Right ventricle myocardium superior (tissue), 1 donor: ENCODE measurements around the gene HYAL1. TPM values are rescaled to one million over a fixed set of nuclear protein-coding genes. Genes with fewer than 3 reads are reported as not detected.

Experiments used
- ATAC-seq: fragments of 200-7000 bp; cut with Tn5 transposase; one replicate; pipeline ENCODE4 v1.9.1; 2020; ENCODE audit warnings: mild to moderate bottlenecking; ENCODE audit not compliant: poor library complexity
- DNase-seq: peaks from one replicate; pipeline ENCODE4 v3.0.0-alpha.2; 2020
- intact Hi-C: fragments of 100-400 bp; cut with DNase I; formaldehyde crosslinking; loops from one replicate; pipeline ENCODE4 v1.11.2; 2022
- total RNA-seq: library from RNA; stranded (reverse); fragmentation: NEBNext Ultra II Directional; extraction: Animal tissue kit (Norgen Biotek cat#: 25700); gene quantifications from one replicate; pipeline ENCODE4 v1.2.1, GENCODE V29; 2021
- donor health status: DM: no; HTN: yes; CAD: no; lungs with severe emphysema.

HYAL1 gene
- total RNA-seq, 1 donor from 2014 or later, result 66.5 TPM

- intact Hi-C loops, result no loop called here
- peak; percentile 75 for DNase-seq
Measured at GRCh38 chr3:50256978-50257890, 46.1 kb downstream of the HYAL1 start.

DNA sequence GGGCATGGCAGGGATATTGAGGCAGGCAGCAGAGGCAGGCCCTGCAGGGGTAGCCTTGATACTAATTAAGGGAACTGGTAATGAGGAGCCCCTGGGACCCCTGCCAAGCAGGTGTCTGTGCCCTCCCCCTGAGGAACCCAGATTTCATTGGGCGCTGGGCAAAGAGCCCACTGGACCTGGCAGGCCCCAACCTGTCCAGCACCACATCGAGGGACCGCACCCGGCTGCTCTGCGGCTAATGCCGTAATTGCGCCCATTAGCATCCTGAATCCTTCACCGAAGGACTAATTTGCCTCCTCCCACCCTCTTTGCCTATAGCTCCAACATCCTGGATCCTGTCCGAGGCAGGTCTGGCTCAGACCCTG, 48.1 kb downstream of the HYAL1 start:
- DNase-seq (no peak), ATAC-seq (no peak)
- intact Hi-C loops, result no loop called here

More at GRCh38 chr3:50256978-50257890, 46.1 kb downstream of the HYAL1 start:
- ATAC-seq, result no peak

DNA sequence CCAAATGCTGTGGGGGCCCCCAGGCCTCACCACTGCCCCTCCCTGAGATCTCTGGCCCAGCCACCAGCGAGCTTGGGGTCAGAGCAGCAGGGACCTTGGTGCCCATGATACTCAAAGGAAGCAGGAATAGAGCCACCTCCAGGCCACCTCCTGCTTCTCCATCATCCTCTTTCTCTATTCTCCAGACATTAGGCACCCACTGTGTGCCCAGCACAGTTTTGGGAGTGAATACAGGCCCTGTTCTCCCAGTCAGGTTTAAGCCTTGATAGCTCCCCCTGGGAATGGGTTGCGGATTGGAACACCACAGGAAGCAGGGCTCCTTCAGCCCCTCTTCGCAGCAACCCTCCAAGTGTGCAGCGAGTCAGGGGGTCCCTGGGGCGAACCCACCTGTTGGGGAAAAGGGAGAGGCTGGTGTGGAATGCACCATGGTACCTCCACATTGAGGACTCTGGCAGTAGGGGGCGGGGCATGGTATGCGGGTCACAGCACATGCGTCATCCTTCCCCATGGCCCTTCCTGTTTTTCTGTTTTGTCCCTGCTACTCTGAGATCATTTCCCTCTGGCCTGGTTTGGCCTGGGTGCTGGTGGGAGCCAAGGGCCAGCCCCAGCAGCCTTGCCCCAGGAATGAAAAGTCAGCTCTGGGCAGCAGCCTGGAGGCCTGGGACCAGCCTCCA, 48.7 kb downstream of the HYAL1 start:
- DNase-seq, result peak; percentile 85
- intact Hi-C loops, result no loop called here
- peak; percentile 53 for ATAC-seq

DNA sequence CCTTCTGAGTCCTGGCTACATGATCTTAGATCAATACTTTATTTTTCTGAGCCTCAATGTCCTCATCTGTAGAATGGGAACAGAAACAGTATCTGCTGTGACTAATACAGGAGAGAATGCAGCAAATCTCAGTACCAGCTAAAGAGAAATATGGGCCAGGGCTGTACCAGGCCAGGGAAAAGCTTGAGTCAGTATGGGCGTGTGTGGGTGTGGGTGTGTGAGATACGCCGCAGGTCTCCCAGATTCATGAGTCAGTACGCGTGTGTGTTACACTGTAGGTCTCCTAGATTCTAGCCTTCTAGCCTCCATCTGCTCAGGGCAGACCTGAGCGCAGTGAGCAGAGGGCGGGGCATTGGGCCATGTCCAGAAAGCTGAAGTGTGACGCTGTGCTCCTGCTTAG, 52.2 kb downstream of the HYAL1 start:
- intact Hi-C loops, result no loop called here
- DNase-seq (no peak), ATAC-seq (no peak)

DNA sequence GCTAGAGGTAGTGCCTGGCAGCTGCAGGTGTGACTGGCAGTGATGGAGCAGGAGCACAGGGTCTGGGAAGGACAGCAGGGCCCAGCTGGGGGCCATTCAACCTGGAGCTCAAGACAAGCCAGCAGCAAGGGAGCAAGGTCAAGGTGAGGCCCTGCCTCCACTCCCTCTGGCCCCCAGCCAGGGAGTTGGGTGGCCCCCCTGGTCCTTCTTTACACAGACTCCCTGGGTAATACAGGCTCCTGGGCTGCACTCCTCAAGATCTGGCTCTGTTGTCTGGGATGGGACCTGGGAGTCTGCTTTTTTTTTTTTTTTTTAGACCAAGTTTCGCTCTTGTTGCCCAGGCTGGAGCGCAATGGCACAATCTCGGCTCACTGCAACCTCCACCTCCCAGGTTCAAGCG, 52.9 kb downstream of the HYAL1 start:
- ATAC-seq (no peak), DNase-seq (no peak)
- intact Hi-C loops, result no loop called here

Other genes starting within 250 kb of the HYAL1 start
- 56.7 TPM for gene RBM5, start 214.7 kb downstream of the HYAL1 start, total RNA-seq
- gene SEMA3F, start 148.2 kb downstream of the HYAL1 start, total RNA-seq, result 10.8 TPM
- gene GNAT1, start 112.0 kb downstream of the HYAL1 start, total RNA-seq, result not detected
- 10.6 TPM for gene SLC38A3, start 98.3 kb downstream of the HYAL1 start, total RNA-seq
- 126 TPM for gene GNAI2, start 67.4 kb downstream of the HYAL1 start, total RNA-seq
- 19.9 TPM for gene SEMA3B, start 34.4 kb downstream of the HYAL1 start, total RNA-seq
- gene LSMEM2, start 24.5 kb downstream of the HYAL1 start, total RNA-seq, result 29.6 TPM
- gene IFRD2, start 11.1 kb downstream of the HYAL1 start, total RNA-seq, result 70.1 TPM
- gene HYAL3, start 4.2 kb downstream of the HYAL1 start, total RNA-seq, result 1.2 TPM
- 6.3 TPM for gene NAA80, start 4.2 kb downstream of the HYAL1 start, total RNA-seq
- gene HYAL2, start 19.2 kb upstream of the HYAL1 start, total RNA-seq, result 33.8 TPM
- 28.2 TPM for gene TUSC2, start 24.6 kb upstream of the HYAL1 start, total RNA-seq
- 14.1 TPM for gene RASSF1, start 37.3 kb upstream of the HYAL1 start, total RNA-seq
- gene ZMYND10, start 42.2 kb upstream of the HYAL1 start, total RNA-seq, result not detected
- gene NPRL2, start 47.2 kb upstream of the HYAL1 start, total RNA-seq, result 14.8 TPM
- 5.6 TPM for gene CYB561D2, start 47.3 kb upstream of the HYAL1 start, total RNA-seq
- gene TMEM115, start 55.9 kb upstream of the HYAL1 start, total RNA-seq, result 24.9 TPM
- gene CACNA2D2, start 200.1 kb upstream of the HYAL1 start, total RNA-seq, result 1.6 TPM